Nephron (organoid): Measurements from ENCODE around the gene WDR31.
"Not testable (repeated sequence)": the region's sequence is repeated elsewhere in the genome, so short reads cannot be mapped to it uniquely, and the experiment has no call there.

Experiments
- H3K27ac Mint-ChIP-seq, 3 experiments: 2 replicates each; pipeline ENCODE4 v1.8.0; 2020; ENCODE audit warnings: mixed read lengths in 3 of 3, mild to moderate bottlenecking in 2 of 3, moderate library complexity in 1 of 3
- H3K27me3 Mint-ChIP-seq: 2 replicates; pipeline ENCODE4 v1.8.0; 2021; ENCODE audit warnings: low read depth, mild to moderate bottlenecking, moderate library complexity, mixed read lengths
- H3K36me3 Mint-ChIP-seq: 2 replicates; pipeline ENCODE4 v1.8.0; 2020; ENCODE audit warnings: low read depth, mixed read lengths
- H3K4me1 Mint-ChIP-seq: 2 replicates; pipeline ENCODE4 v1.8.0; 2020; ENCODE audit warnings: mixed read lengths
- H3K4me3 Mint-ChIP-seq, 3 experiments: 2 replicates each; pipeline ENCODE4 v1.8.0; 2020; ENCODE audit warnings: mild to moderate bottlenecking in 3 of 3, mixed read lengths in 3 of 3, moderate library complexity in 2 of 3
- H3K9me3 Mint-ChIP-seq: 2 replicates; pipeline ENCODE4 v1.8.0; 2020; ENCODE audit warnings: mixed read lengths
- CTCF ChIP-seq, 3 experiments: fragments of 200-600 bp; sonication (generic); IDR thresholded peaks; one replicate each; pipeline ENCODE4 v1.5.0; 2021; ENCODE audit warnings: antibody characterized with exemption in 3 of 3; ENCODE audit not compliant: unreplicated experiment in 3 of 3

Gene WDR31

GRCh38 chr9:113299800-113300292 lies 40.2 kb downstream of the WDR31 start:
- peaks cover 6% of the 10 kb centered on the region for H3K4me1 Mint-ChIP-seq
- H3K4me3 Mint-ChIP-seq = no peak overlapping the region
- no peaks in the 10 kb centered on the region for H3K36me3 Mint-ChIP-seq
- H3K27me3 Mint-ChIP-seq = no peaks in the 10 kb centered on the region
- H3K9me3 Mint-ChIP-seq = no peaks in the 10 kb centered on the region
- TF ChIP-seq CTCF (IDR thresholded peaks at IDR 0.05; ENCODE audit: unreplicated experiment in 3 of 3) = no peak
- peak overlapping the region; percentile 18 to 65 (median 56) for H3K27ac Mint-ChIP-seq

- Mint-ChIP-seq H3K4me3 (no peak overlapping the region), H3K9me3 (no peaks in the 10 kb centered on the region), H3K27ac (peak overlapping the region in 1 of 3 experiments; percentile 56), H3K36me3 (no peaks in the 10 kb centered on the region), H3K27me3 (no peaks in the 10 kb centered on the region), H3K4me1 (peaks cover 6% of the 10 kb centered on the region)
- no peak for TF ChIP-seq CTCF (IDR thresholded peaks at IDR 0.05; ENCODE audit: unreplicated experiment in 3 of 3)
Measured at GRCh38 chr9:113298924-113299770, 40.9 kb downstream of the WDR31 start.

GRCh38 chr9:113298311-113298710 lies 41.8 kb downstream of the WDR31 start:
- Mint-ChIP-seq H3K27ac (no peak overlapping the region), H3K4me3 (no peak overlapping the region), H3K9me3 (no peaks in the 10 kb centered on the region), H3K36me3 (peaks cover 2% of the 10 kb centered on the region), H3K4me1 (peaks cover 4% of the 10 kb centered on the region), H3K27me3 (no peaks in the 10 kb centered on the region)
- TF ChIP-seq CTCF (IDR thresholded peaks at IDR 0.05; ENCODE audit: unreplicated experiment in 3 of 3) = no peak

GRCh38 chr9:113296796-113297558 lies 43.1 kb downstream of the WDR31 start:
- TF ChIP-seq CTCF (IDR thresholded peaks at IDR 0.05; ENCODE audit: unreplicated experiment in 3 of 3) = no peak
- H3K4me1 Mint-ChIP-seq = no peaks in the 10 kb centered on the region
- H3K27me3 Mint-ChIP-seq = no peaks in the 10 kb centered on the region
- H3K9me3 Mint-ChIP-seq = no peaks in the 10 kb centered on the region
- no peak overlapping the region for H3K4me3 Mint-ChIP-seq
- peaks cover 10% of the 10 kb centered on the region for H3K36me3 Mint-ChIP-seq
- H3K27ac Mint-ChIP-seq = no peak overlapping the region

GRCh38 chr9:113296247-113296646 lies 43.8 kb downstream of the WDR31 start:
- H3K36me3 Mint-ChIP-seq = peaks cover 17% of the 10 kb centered on the region
- not testable (repeated sequence) for H3K4me3 Mint-ChIP-seq, H3K27me3 Mint-ChIP-seq, H3K4me1 Mint-ChIP-seq, H3K9me3 Mint-ChIP-seq, H3K27ac Mint-ChIP-seq

- H3K4me3 Mint-ChIP-seq = no peak overlapping the region
- H3K27me3 Mint-ChIP-seq = no peaks in the 10 kb centered on the region
Measured at GRCh38 chr9:113293285-113293878, 46.7 kb downstream of the WDR31 start.

More at GRCh38 chr9:113293285-113293878, 46.7 kb downstream of the WDR31 start:
- no peaks in the 10 kb centered on the region for H3K9me3 Mint-ChIP-seq
- H3K4me1 Mint-ChIP-seq = no peaks in the 10 kb centered on the region
- H3K36me3 Mint-ChIP-seq = peaks cover 43% of the 10 kb centered on the region
- H3K27ac Mint-ChIP-seq = no peak overlapping the region
- no peak for TF ChIP-seq CTCF (IDR thresholded peaks at IDR 0.05; ENCODE audit: unreplicated experiment in 3 of 3)
